HFFc6 (cell line): Measurements from ENCODE around the gene PDE4B. TPM values are rescaled to one million over a fixed set of nuclear protein-coding genes. Genes with fewer than 3 reads are reported as not detected.

Experiments used
- DNase-seq: peaks from one replicate; pipeline ENCODE4 v3.0.0-alpha.2; 2018
- H3K27ac Mint-ChIP-seq: 2 replicates; pipeline ENCODE4 v1.8.0; 2020; ENCODE audit warnings: mild to moderate bottlenecking, mixed read lengths
- H3K27me3 Mint-ChIP-seq: 2 replicates; pipeline ENCODE4 v1.8.0; 2021; ENCODE audit warnings: mild to moderate bottlenecking, moderate library complexity, mixed read lengths; ENCODE audit not compliant: insufficient read depth
- H3K36me3 Mint-ChIP-seq: 2 replicates; pipeline ENCODE4 v1.8.0; 2021; ENCODE audit warnings: low read depth, mixed read lengths
- H3K4me1 Mint-ChIP-seq: 2 replicates; pipeline ENCODE4 v1.8.0; 2020; ENCODE audit warnings: low read depth, mixed read lengths
- H3K4me3 Mint-ChIP-seq: 2 replicates; pipeline ENCODE4 v1.8.0; 2020; ENCODE audit warnings: mild to moderate bottlenecking, moderate library complexity, mixed read lengths
- H3K9me3 Mint-ChIP-seq: 2 replicates; pipeline ENCODE4 v1.8.0; 2020; ENCODE audit warnings: mild to moderate bottlenecking, mixed read lengths
- total RNA-seq, 6 experiments: library from RNA; stranded (reverse); fragmentation: NEBNext Ultra II Directional; extraction: Animal tissue kit (Norgen Biotek cat#: 25700); gene quantifications; 2 replicates in 1 of 6; 3 replicates in 5 of 6; pipeline ENCODE4 v1.2.3, GENCODE V29; 2021
- TF ChIP-seq, protein P1 (sequence below): fragments of 200-600 bp; sonication (generic); IDR thresholded peaks from 2 replicates; pipeline ENCODE4 v1.5.0; 2021; ENCODE audit warnings: antibody characterized with exemption, mild to moderate bottlenecking

Gene PDE4B
- total RNA-seq, 6 experiments from 2014 or later = 34.9 to 57.6 (median 42.8) TPM

DNA sequence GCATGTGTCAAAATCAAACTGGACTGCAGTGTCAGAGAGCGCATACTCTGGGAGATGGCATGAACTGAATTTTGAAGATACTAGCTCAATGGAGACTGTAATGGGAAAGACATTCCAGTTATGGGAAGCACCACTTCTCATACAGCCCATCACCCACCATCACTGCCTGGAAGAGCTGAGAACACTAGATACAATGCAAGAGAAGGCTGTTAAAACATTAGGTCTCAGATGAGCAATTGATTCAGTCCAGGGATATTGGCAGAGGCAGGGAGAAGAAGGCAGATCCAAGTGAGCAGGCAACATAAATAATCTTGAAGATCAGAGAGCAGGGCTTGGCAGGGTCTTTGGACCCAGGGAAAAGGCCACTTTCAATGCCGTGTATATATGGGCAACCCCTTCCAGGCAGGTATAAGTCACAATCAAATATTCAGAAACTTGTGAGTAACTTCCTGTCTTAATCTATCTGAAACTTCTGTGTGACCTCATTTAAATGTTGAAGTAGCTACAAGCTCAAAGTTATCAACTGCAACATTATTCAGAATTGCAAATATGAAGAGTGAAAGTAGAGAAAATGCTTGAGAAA is 450.9 kb downstream of the PDE4B start:
- peaks cover 36% of the 10 kb centered on the region for H3K4me1 Mint-ChIP-seq
- TF ChIP-seq, protein P1, sequence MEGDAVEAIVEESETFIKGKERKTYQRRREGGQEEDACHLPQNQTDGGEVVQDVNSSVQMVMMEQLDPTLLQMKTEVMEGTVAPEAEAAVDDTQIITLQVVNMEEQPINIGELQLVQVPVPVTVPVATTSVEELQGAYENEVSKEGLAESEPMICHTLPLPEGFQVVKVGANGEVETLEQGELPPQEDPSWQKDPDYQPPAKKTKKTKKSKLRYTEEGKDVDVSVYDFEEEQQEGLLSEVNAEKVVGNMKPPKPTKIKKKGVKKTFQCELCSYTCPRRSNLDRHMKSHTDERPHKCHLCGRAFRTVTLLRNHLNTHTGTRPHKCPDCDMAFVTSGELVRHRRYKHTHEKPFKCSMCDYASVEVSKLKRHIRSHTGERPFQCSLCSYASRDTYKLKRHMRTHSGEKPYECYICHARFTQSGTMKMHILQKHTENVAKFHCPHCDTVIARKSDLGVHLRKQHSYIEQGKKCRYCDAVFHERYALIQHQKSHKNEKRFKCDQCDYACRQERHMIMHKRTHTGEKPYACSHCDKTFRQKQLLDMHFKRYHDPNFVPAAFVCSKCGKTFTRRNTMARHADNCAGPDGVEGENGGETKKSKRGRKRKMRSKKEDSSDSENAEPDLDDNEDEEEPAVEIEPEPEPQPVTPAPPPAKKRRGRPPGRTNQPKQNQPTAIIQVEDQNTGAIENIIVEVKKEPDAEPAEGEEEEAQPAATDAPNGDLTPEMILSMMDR = no peak
- H3K9me3 Mint-ChIP-seq = no peaks in the 10 kb centered on the region
- H3K36me3 Mint-ChIP-seq = no peaks in the 10 kb centered on the region; the same call in 1 of the 2 replicates
- no peak overlapping the region for H3K27ac Mint-ChIP-seq
- no peak overlapping the region for H3K4me3 Mint-ChIP-seq
- H3K27me3 Mint-ChIP-seq = no peaks in the 10 kb centered on the region
- no peak for DNase-seq

DNA sequence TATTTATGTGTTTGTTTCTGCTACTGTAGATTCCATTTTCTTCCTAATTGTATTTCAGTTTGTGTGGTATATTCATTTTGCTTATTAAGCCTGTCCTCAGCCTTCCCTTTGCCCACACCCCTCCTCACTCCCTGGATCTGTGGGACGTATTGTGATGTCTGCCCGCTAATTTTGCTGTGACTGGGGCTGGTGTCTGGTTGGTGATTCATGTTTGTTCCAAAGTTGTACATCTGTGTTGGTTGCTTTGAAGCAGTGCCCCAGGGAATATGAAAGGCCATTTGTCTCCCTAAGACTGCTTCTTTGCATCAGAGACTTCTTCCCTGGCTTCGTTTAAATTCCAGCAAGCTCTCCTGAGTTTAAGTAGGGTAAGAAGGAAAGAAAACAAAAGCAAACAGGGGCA is 451.7 kb downstream of the PDE4B start:
- no peak overlapping the region for H3K4me3 Mint-ChIP-seq
- H3K27me3 Mint-ChIP-seq = no peaks in the 10 kb centered on the region
- no peaks in the 10 kb centered on the region; the same call in 1 of the 2 replicates for H3K36me3 Mint-ChIP-seq
- TF ChIP-seq, protein P1 = no peak
- peak; percentile 36 for DNase-seq
- no peak overlapping the region for H3K27ac Mint-ChIP-seq
- H3K9me3 Mint-ChIP-seq = no peaks in the 10 kb centered on the region
- peaks cover 38% of the 10 kb centered on the region for H3K4me1 Mint-ChIP-seq

DNA sequence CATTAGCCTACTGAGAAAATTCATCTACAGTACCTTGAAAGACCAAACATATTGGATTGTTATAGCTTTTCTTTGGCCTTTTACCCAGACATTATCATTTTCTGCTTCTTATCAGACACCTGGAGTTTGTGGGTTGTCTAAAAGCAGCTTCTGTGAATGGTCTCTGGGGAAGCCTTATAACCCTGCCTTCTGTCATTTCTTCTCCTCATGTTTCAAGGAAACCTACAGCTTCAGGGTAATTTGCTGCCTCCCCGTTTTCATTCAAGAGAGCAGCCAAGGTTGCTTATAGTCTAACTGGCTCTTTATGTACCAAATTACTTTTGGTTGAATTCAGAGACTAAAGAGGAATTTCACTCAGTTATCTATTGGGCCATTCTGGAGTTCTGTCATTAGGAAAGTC is 453.0 kb downstream of the PDE4B start:
- Mint-ChIP-seq H3K27me3 (no peaks in the 10 kb centered on the region), H3K4me1 (peaks cover 28% of the 10 kb centered on the region), H3K27ac (no peak overlapping the region), H3K36me3 (no peaks in the 10 kb centered on the region; the same call in 1 of the 2 replicates), H3K4me3 (no peak overlapping the region), H3K9me3 (no peaks in the 10 kb centered on the region)
- TF ChIP-seq, protein P1 = no peak
- no peak for DNase-seq

DNA sequence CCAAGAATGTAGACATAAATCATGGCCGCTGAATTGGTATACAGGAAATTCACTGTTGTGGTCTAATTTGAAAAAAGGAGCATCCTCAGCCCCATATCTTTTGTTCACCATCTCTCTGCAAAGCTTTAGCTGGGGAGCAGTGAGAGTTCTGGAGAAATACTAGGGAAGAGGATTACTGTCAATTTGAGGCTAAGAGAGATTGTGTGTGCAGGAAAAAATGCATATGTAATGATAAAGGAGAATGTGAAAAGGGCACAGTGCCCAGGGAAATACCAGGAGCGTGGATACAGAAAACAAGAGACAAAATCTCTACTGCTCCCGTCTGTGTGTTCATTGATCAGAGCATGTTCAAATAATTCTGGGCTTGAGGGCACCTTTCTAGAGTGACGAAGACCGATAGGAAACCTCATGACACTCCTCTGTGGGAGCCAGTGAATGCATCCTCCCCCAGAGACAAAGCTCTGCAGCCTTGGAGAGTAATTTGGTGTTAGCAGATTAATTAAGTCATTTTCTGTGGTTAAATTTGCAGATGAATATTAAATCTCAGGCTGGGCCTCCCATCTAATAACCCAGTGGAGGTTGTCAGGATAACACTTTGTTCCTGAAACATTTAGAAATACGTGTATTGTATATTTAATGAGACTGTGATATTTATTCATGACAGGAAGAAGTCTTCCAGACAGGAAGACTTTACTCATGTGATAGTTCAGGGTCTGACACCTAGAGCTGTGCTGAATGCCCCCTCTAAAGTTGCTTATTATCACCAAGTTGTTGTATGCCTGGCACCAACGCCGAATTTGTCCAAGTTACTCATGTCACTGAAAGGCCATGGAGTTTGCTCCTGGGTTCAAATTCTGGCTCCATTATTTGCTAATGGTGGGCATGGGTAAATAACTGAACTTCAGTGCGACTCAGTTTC is 453.9 kb downstream of the PDE4B start:
- TF ChIP-seq, protein P1 = 0 out of 2 replicates have a peak, but pooled peaks have one; percentile 7

DNA sequence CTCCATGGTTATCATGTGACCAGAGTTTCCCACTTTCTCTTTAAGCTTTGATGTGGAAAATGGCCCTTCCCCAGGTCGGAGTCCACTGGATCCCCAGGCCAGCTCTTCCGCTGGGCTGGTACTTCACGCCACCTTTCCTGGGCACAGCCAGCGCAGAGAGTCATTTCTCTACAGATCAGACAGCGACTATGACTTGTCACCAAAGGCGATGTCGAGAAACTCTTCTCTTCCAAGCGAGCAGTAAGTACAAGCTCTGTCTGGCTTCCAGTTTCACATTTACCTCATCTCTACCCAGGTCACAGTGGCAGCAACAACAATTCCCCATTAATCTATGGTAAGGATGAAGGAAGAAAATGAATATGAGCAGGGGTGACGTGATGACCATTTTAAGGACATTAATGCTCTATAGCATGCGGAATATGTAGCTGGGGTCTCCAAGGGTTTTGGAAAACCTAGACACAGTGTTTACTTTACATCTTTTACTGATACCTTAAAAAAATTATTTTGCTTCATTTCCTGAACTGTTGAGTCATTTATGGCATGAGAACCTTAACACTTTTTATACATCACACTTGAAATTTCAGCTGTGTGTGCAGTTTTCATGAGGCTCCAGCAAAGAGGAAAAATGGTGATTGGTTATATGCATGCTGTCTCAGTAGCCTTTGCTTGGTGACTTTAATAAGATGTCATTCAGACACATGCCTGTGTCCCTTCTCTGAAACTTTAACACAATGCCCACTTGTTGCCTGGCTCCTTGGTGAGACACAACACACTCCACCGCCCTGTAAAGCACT is 454.9 kb downstream of the PDE4B start:
- Mint-ChIP-seq H3K4me3 (no peak overlapping the region), H3K4me1 (peaks cover 23% of the 10 kb centered on the region), H3K27me3 (no peaks in the 10 kb centered on the region), H3K9me3 (no peaks in the 10 kb centered on the region), H3K27ac (no peak overlapping the region), H3K36me3 (no peaks in the 10 kb centered on the region; the same call in 1 of the 2 replicates)
- no peak for DNase-seq
- TF ChIP-seq, protein P1 = no peak

More for the DNA sequence above, 453.9 kb downstream of the PDE4B start:
- peaks cover 23% of the 10 kb centered on the region for H3K4me1 Mint-ChIP-seq
- DNase-seq = no peak
- no peak overlapping the region for H3K4me3 Mint-ChIP-seq
- H3K9me3 Mint-ChIP-seq = no peaks in the 10 kb centered on the region
- no peaks in the 10 kb centered on the region for H3K27me3 Mint-ChIP-seq
- no peak overlapping the region for H3K27ac Mint-ChIP-seq
- H3K36me3 Mint-ChIP-seq = no peaks in the 10 kb centered on the region; the same call in 1 of the 2 replicates
